DND-41 (cell line): ENCODE results near the gene TFR2.

Experiments
- ATAC-seq: fragments of 200-7000 bp; cut with Tn5 transposase; 3 replicates; pipeline ENCODE4 v1.9.1; 2021; ENCODE audit warnings: low read depth; ENCODE audit not compliant: insufficient read depth
- DNase-seq: peaks from one replicate; pipeline ENCODE4 v3.0.0-alpha.2; 2020
- H2AFZ ChIP-seq: 2 replicates; pipeline ENCODE4 v1.6.0; 2012; ENCODE audit warnings: low read depth, low read length
- H3K27ac ChIP-seq: 2 replicates; pipeline ENCODE4 v1.5.1; 2012; ENCODE audit warnings: low read length, inconsistent platforms
- H3K27me3 ChIP-seq: fragments of 200-600 bp; sonication (generic); 2 replicates; pipeline ENCODE4 v1.6.0; 2012; ENCODE audit warnings: low read length, mild to moderate bottlenecking, inconsistent platforms; ENCODE audit not compliant: insufficient read depth, poor library complexity
- H3K36me3 ChIP-seq: 2 replicates; pipeline ENCODE4 v1.5.1; 2012; ENCODE audit warnings: low read length, inconsistent platforms; ENCODE audit not compliant: insufficient read depth
- H3K4me1 ChIP-seq: 2 replicates; pipeline ENCODE4 v1.5.1; 2012; ENCODE audit warnings: mild to moderate bottlenecking, low read length; ENCODE audit not compliant: insufficient read depth
- H3K4me2 ChIP-seq: 2 replicates; pipeline ENCODE4 v1.6.0; 2012; ENCODE audit warnings: mild to moderate bottlenecking, moderate library complexity, low read length, inconsistent platforms; ENCODE audit not compliant: insufficient read depth
- H3K4me3 ChIP-seq, 2 experiments: fragments of 200-600 bp in 1 of 2; shearing (Covaris generic) in 1 of 2; 2 replicates each; pipeline ENCODE4 v1.5.1; 2012 to 2016; ENCODE audit warnings: inconsistent platforms in 2 of 2, low read length in 2 of 2, mild to moderate bottlenecking in 2 of 2, low read depth in 1 of 2, moderate library complexity in 1 of 2
- H3K79me2 ChIP-seq: 2 replicates; pipeline ENCODE4 v1.6.0; 2012; ENCODE audit warnings: low read length, inconsistent platforms; ENCODE audit not compliant: insufficient read depth
- H3K9ac ChIP-seq: 2 replicates; pipeline ENCODE4 v1.6.0; 2012; ENCODE audit warnings: low read depth, mild to moderate bottlenecking, inconsistent platforms, low read length, moderate library complexity
- H3K9me3 ChIP-seq: 2 replicates; pipeline ENCODE4 v1.5.1; 2012; ENCODE audit warnings: low read length, moderate library complexity, mild to moderate bottlenecking, inconsistent platforms; ENCODE audit not compliant: insufficient read depth, severe bottlenecking
- H4K20me1 ChIP-seq: 2 replicates; pipeline ENCODE4 v1.6.0; 2012; ENCODE audit warnings: low read length; ENCODE audit not compliant: insufficient read depth
- EZH2 ChIP-seq: IDR thresholded peaks from 3 replicates; pipeline ENCODE4 v1.6.1; 2012; ENCODE audit warnings: borderline replicate concordance, low read depth, mild to moderate bottlenecking, moderate library complexity, low read length, inconsistent platforms; ENCODE audit not compliant: severe bottlenecking
- TF ChIP-seq, protein P1 (sequence below): IDR thresholded peaks from 2 replicates; pipeline ENCODE4 v1.5.1; 2012; ENCODE audit warnings: borderline replicate concordance, low read length, moderate library complexity, mild to moderate bottlenecking; ENCODE audit not compliant: poor library complexity, severe bottlenecking; ENCODE audit errors: extremely low read depth

TFR2 gene

DNA sequence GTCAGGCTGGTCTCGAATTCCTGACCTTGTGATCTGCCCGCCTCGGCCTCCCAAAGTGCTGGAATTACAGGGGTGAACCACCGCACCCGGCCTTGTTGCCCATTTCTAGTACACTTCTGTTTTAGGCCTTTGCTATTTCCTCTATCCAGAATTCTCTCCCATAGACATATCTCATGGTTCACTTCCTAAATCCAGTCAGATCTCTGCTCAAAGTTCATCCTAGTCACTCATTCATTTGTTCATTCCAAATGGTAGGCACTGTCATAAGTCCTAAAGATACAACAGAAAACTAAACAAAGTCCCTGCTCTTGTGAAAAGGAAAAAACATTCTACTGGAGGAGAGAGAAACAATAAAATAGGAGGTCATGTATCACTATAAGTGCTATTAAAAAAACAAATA lies 31.4 kb downstream of the TFR2 start:
- Histone ChIP-seq H3K36me3 (peaks cover 5% of the 10 kb centered on the region; the same call in 1 of the 2 replicates), H3K27me3 (no peaks in the 10 kb centered on the region), H3K79me2 (peaks cover 5% of the 10 kb centered on the region; the same call in 1 of the 2 replicates), H3K27ac (no peak overlapping the region), H3K4me1 (peaks cover 29% of the 10 kb centered on the region), H2AFZ (no peak overlapping the region), H3K9me3 (no peaks in the 10 kb centered on the region), H3K9ac (no peak overlapping the region), H3K4me3 (no peak overlapping the region), H3K4me2 (no peak overlapping the region), H4K20me1 (no peaks in the 10 kb centered on the region; the same call in 1 of the 2 replicates)
- no peak for DNase-seq
- no peak for ATAC-seq
- TF ChIP-seq EZH2, result no peak
- TF ChIP-seq, protein P1, sequence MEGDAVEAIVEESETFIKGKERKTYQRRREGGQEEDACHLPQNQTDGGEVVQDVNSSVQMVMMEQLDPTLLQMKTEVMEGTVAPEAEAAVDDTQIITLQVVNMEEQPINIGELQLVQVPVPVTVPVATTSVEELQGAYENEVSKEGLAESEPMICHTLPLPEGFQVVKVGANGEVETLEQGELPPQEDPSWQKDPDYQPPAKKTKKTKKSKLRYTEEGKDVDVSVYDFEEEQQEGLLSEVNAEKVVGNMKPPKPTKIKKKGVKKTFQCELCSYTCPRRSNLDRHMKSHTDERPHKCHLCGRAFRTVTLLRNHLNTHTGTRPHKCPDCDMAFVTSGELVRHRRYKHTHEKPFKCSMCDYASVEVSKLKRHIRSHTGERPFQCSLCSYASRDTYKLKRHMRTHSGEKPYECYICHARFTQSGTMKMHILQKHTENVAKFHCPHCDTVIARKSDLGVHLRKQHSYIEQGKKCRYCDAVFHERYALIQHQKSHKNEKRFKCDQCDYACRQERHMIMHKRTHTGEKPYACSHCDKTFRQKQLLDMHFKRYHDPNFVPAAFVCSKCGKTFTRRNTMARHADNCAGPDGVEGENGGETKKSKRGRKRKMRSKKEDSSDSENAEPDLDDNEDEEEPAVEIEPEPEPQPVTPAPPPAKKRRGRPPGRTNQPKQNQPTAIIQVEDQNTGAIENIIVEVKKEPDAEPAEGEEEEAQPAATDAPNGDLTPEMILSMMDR, result no peak

DNA sequence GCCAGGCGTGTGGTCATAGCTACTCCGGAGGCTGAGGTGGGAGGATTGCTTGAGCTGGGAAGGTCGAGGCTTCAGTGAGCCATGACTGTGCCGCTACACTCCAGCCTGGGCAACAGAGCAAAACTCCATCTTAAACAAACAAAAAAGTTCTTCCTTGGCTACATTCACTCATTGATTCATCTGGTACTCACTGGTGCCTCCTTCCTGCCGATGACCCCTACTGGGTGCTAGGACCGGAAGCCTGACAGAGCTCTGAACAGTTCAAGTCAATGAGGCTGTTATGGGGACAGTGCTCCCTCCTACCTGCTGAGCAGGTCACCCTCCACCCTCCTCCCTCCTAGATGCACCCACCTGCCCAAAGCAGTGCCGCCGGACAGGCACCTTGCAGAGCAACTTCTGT lies 34.2 kb downstream of the TFR2 start:
- ATAC-seq (no peak), DNase-seq (no peak)
- H3K9me3 ChIP-seq, result no peaks in the 10 kb centered on the region
- H3K9ac ChIP-seq, result no peak overlapping the region
- no peak for TF ChIP-seq EZH2
- TF ChIP-seq, protein P1, result no peak
- H3K4me3 ChIP-seq, result no peak overlapping the region
- no peaks in the 10 kb centered on the region; the same call in 1 of the 2 replicates for H4K20me1 ChIP-seq
- no peak overlapping the region for H2AFZ ChIP-seq
- peaks cover 36% of the 10 kb centered on the region for H3K4me1 ChIP-seq
- H3K4me2 ChIP-seq, result no peak overlapping the region
- peaks cover 5% of the 10 kb centered on the region; the same call in 1 of the 2 replicates for H3K36me3 ChIP-seq
- no peaks in the 10 kb centered on the region for H3K79me2 ChIP-seq
- H3K27me3 ChIP-seq, result no peaks in the 10 kb centered on the region
- no peak overlapping the region for H3K27ac ChIP-seq

DNA sequence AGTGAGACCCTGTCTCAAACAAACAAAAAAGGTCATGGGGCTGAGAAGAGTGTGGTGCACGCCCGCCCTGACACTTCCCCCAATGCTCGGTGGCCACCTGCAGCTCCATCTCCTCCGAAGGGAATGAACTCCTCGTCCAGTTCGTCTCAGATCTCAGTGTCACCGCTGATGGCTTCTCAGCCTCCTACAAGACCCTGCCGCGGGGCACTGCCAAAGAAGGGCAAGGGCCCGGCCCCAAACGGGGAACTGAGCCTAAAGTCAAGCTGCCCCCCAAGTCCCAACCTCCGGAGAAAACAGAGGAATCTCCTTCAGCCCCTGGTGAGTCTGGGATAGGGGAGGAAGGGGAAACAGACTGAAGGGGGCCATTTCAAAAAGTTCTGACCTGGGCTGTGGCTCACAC lies 35.0 kb downstream of the TFR2 start:
- peaks cover 5% of the 10 kb centered on the region; the same call in 1 of the 2 replicates for H3K36me3 ChIP-seq
- peaks cover 33% of the 10 kb centered on the region for H3K4me1 ChIP-seq
- ATAC-seq (no peak), DNase-seq (no peak)
- no peaks in the 10 kb centered on the region for H3K27me3 ChIP-seq
- H3K27ac ChIP-seq, result no peak overlapping the region
- no peak overlapping the region for H3K4me2 ChIP-seq
- no peaks in the 10 kb centered on the region for H3K79me2 ChIP-seq
- H2AFZ ChIP-seq, result no peak overlapping the region
- TF ChIP-seq EZH2, result no peak
- H4K20me1 ChIP-seq, result no peaks in the 10 kb centered on the region; the same call in 1 of the 2 replicates
- H3K4me3 ChIP-seq, result no peak overlapping the region
- H3K9me3 ChIP-seq, result no peaks in the 10 kb centered on the region
- H3K9ac ChIP-seq, result no peak overlapping the region

DNA sequence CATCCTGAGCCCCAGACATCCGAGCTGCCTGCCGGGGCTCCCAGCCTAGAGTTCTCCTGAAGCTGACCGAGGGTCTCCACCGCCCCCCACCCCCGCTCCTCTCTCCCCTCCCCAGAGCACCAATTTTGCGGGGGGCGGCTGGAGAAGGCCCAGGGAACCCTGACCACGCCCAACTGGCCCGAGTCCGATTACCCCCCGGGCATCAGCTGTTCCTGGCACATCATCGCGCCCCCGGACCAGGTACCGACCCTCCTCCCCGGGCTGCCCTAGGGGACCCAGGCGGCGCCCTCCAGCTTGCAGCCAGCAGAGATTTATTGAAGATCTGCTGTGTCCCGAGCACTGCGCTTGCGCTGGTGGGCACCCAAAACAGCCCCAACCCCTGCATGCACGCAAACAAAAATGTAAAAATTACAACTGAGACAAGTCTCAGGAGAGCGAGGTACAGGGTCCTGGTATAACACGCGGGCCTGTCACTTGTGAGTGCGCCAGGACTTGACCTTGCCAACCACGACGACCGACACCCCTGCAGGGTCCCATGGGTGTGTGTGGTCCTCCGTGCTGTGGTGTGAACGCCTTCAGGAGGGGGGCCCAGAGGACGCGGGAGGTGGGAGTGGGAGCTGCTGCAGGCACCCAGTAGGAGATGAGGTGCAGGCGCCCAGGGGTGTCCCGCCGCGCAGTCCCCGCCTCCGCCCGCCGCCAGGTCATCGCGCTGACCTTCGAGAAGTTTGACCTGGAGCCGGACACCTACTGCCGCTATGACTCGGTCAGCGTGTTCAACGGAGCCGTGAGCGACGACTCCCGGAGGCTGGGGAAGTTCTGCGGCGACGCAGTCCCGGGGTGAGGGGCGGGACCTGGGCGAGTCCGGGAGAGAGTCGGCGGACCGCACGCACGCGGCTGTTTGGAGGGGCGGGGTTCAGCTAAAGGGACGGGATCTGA lies 36.1 kb downstream of the TFR2 start:
- TF ChIP-seq, protein P1, result no peak
- TF ChIP-seq EZH2, result no peak
- H3K36me3 ChIP-seq, result peaks cover 5% of the 10 kb centered on the region; the same call in 1 of the 2 replicates
- no peaks in the 10 kb centered on the region for H3K9me3 ChIP-seq
- peak overlapping the region; percentile 94 for H3K4me2 ChIP-seq
- no peak for DNase-seq
- peaks cover 27% of the 10 kb centered on the region for H3K4me1 ChIP-seq
- peak overlapping the region; percentile 80; the same call in 1 of the 2 replicates for H3K27ac ChIP-seq
- no peaks in the 10 kb centered on the region for H3K79me2 ChIP-seq
- no peak for ATAC-seq
- peak overlapping the region; percentile 88 for H3K9ac ChIP-seq
- peak overlapping the region; percentile 51 to 80; a peak in 3 of 4 replicates for H3K4me3 ChIP-seq
- H2AFZ ChIP-seq, result peak overlapping the region; percentile 97
- H4K20me1 ChIP-seq, result no peaks in the 10 kb centered on the region; the same call in 1 of the 2 replicates
- no peaks in the 10 kb centered on the region for H3K27me3 ChIP-seq
